SJCRH30 (cell line): ENCODE results near the gene SBDS. TPM values are rescaled to one million over a fixed set of nuclear protein-coding genes. Genes with fewer than 3 reads are reported as not detected.
"Not testable (repeated sequence)": the region's sequence is repeated elsewhere in the genome, so short reads cannot be mapped to it uniquely, and the experiment has no call there.

Experiments
- DNase-seq, 2 experiments: peaks; one replicate each; pipeline ENCODE4 v3.0.0-alpha.2; 2015 to 2020
- H3K27ac ChIP-seq: fragments of 250-450 bp; sonication (Bioruptor Pico); 2 replicates; pipeline ENCODE4 v1.5.1; 2020; ENCODE audit warnings: mild to moderate bottlenecking, moderate library complexity
- H3K27me3 ChIP-seq: fragments of 250-450 bp; sonication (Bioruptor Pico); 2 replicates; pipeline ENCODE4 v1.5.1; 2020; ENCODE audit warnings: mild to moderate bottlenecking, moderate library complexity
- H3K36me3 ChIP-seq: fragments of 250-450 bp; sonication (Bioruptor Pico); 2 replicates; pipeline ENCODE4 v1.5.1; 2020; ENCODE audit warnings: mild to moderate bottlenecking, moderate library complexity
- H3K4me1 ChIP-seq: fragments of 250-450 bp; sonication (Bioruptor Pico); 2 replicates; pipeline ENCODE4 v1.5.1; 2020; ENCODE audit warnings: mild to moderate bottlenecking, moderate library complexity
- H3K4me3 ChIP-seq: fragments of 250-450 bp; sonication (Bioruptor Pico); 2 replicates; pipeline ENCODE4 v1.5.1; 2020; ENCODE audit warnings: mild to moderate bottlenecking, moderate library complexity
- H3K9me3 ChIP-seq: fragments of 250-450 bp; sonication (Bioruptor Pico); replicated peaks from 2 replicates; pipeline ENCODE4 v1.5.1; 2020; ENCODE audit warnings: mild to moderate bottlenecking, moderate library complexity
- total RNA-seq: library from RNA; depleted of rRNA; stranded (reverse); fragments of >200 nt; shearing (Covaris generic); gene quantifications from 2 replicates; pipeline ENCODE4 v1.2.3, GENCODE V29; 2014; rRNA removed

Gene SBDS
- 90.0 and 97.9 TPM in 2 replicates for total RNA-seq

GRCh38 chr7:66995050-66995776, at the start of gene SBDS:
Gene SBDS (minus strand): TSS chr7:66995586. CDS start chr7:66995417, 169 bp downstream.
- Histone ChIP-seq H3K36me3 (peaks cover 17% of the 10 kb centered on the region), H3K4me3 (peak within 1 kb of the TSS; percentile 100), H3K27ac (peak within 1 kb of the TSS; percentile 93)
- not testable (repeated sequence) for H3K9me3 ChIP-seq, H3K4me1 ChIP-seq, H3K27me3 ChIP-seq
- peak; percentile 97 to 99 for DNase-seq

DNA sequence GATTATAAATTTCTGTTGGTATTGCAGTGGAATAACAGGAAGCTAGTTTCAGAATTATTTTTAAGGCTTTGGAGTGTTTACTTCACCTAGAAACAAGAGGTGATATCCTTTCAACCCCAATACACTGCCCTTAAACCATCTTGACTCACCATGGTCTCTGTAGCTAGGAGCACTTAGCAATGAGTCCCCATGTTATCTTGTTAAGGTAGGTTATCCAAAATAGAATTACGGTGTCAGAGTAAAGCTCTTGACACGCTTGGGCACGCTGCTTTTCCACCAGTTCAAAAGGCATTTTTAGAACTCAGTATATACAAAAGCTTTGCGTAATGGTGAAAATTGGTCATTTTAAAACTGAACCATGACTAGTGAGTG, 48.2 kb upstream of the SBDS start:
- 0 out of 2 replicates have a peak overlapping the region, but pooled peaks have one; percentile 17 for H3K27ac ChIP-seq
- H3K27me3 ChIP-seq, H3K4me3 ChIP-seq, H3K9me3 ChIP-seq, H3K4me1 ChIP-seq, H3K36me3 ChIP-seq: not testable (repeated sequence)
- peak in 1 of 2 experiments; percentile 14 for DNase-seq

GRCh38 chr7:67042781-67043558, 47.6 kb upstream of the SBDS start:
- peak overlapping the region; percentile 26; the same call in 1 of the 2 replicates for H3K27ac ChIP-seq
- not testable (repeated sequence) for H3K27me3 ChIP-seq, H3K4me3 ChIP-seq, H3K4me1 ChIP-seq, H3K36me3 ChIP-seq, H3K9me3 ChIP-seq
- peak; percentile 86 to 91 for DNase-seq

DNA sequence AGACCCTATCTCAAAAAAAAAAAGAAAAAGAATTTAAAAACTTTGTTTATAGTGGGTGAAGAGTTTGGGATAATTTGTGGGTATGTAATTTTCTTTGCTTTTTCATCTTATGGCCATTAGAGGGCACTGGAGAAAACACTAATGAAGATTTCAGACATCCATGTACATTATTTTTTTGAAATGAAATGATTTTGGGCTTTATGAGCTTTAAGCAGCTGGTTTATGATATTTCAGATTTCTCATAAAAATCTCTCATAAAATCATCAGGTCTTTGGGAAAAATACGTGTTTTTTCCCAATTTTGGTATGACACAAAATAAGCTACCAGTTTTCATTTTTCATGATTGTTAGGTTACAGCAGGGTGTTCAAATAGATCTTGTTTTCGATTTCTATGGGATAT, 45.4 kb upstream of the SBDS start:
- not testable (repeated sequence) for H3K4me3 ChIP-seq, DNase-seq, H3K27ac ChIP-seq, H3K27me3 ChIP-seq, H3K36me3 ChIP-seq, H3K9me3 ChIP-seq
- H3K4me1 ChIP-seq: peaks cover 14% of the 10 kb centered on the region

DNA sequence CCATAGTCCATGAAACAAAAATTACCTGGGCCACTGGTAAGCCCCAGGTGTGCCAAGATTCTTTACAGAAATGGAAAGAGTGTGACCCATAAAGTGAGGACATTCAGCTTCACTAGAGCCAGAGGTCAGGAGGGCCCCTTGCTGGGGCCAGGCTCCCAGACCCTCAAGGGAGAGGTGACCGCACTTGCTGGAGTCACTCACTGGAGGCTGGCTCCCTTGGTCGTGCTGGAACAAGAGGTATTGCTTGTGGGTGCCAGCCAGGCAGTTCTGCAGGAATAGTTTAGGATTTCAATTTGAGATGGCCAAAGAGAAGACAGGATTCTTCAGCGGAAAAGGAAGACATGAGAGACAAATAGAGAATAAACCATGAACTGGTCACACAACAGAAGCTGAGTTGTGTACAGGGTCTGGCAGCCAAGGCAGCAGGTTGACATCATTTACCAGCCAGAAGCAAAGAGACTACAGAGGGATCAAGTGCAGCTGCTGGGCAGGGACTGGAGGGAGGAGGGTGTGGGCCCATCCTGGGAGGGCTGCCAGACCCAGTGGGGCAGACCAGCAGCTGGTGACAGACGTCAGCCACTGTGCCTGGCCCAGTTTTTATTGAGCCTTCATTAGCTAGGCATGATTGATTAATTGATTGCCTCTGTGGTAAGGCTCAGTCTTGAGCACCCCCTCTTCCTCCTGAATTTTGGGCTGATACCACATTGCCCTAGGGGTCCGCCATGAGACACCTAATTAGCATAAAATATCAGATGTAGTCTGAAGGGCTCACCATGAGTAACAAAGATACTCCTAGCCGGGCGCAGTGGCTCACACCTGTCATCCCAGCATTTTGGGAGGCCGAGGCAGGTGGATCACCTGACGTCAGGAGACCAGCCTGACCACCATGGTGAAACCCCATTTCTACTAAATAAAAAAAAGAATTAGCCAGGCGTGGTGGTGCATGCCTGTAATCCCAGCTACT, 41.3 kb upstream of the SBDS start:
- not testable (repeated sequence) for H3K9me3 ChIP-seq, H3K27me3 ChIP-seq, H3K36me3 ChIP-seq, H3K4me1 ChIP-seq
- peak; percentile 85 to 91 for DNase-seq
- H3K27ac ChIP-seq: peak overlapping the region; percentile 85
- H3K4me3 ChIP-seq: peak overlapping the region; percentile 12

- Histone ChIP-seq H3K9me3 (peaks cover 12% of the 10 kb centered on the region; the same call in 1 of the 2 replicates), H3K4me3 (no peak overlapping the region), H3K27ac (no peak overlapping the region), H3K4me1 (peaks cover 4% of the 10 kb centered on the region), H3K27me3 (no peaks in the 10 kb centered on the region), H3K36me3 (peaks cover 15% of the 10 kb centered on the region)
- DNase-seq: no peak
These were observed 37.9 kb upstream of the SBDS start for GRCh38 chr7:67033251-67033650.

GRCh38 chr7:67031685-67032084, 36.3 kb upstream of the SBDS start:
- Histone ChIP-seq H3K36me3 (peaks cover 15% of the 10 kb centered on the region), H3K9me3 (peaks cover 12% of the 10 kb centered on the region; the same call in 1 of the 2 replicates)
- DNase-seq, H3K27me3 ChIP-seq, H3K4me1 ChIP-seq, H3K4me3 ChIP-seq, H3K27ac ChIP-seq: not testable (repeated sequence)

GRCh38 chr7:67025459-67025858, 30.1 kb upstream of the SBDS start:
- H3K27me3 ChIP-seq, H3K4me1 ChIP-seq, H3K4me3 ChIP-seq, H3K27ac ChIP-seq: not testable (repeated sequence)
- 0 out of 2 replicates have a peak, but pooled peaks cover 10% of the 10 kb centered on the region for H3K9me3 ChIP-seq
- DNase-seq: peak in 1 of 2 experiments; percentile 45
- peaks cover 18% of the 10 kb centered on the region for H3K36me3 ChIP-seq

- Histone ChIP-seq H3K4me1 (peaks cover 2% of the 10 kb centered on the region; the same call in 1 of the 2 replicates), H3K27me3 (no peaks in the 10 kb centered on the region), H3K27ac (no peak overlapping the region), H3K9me3 (no peaks in the 10 kb centered on the region), H3K36me3 (peaks cover 15% of the 10 kb centered on the region), H3K4me3 (no peak overlapping the region)
- DNase-seq: no peak
These were observed 27.1 kb upstream of the SBDS start for GRCh38 chr7:67022511-67022910.

- Histone ChIP-seq H3K36me3 (peaks cover 17% of the 10 kb centered on the region), H3K4me1 (peaks cover 2% of the 10 kb centered on the region; the same call in 1 of the 2 replicates)
These were observed 25.9 kb upstream of the SBDS start for GRCh38 chr7:67021260-67021659.

DNA sequence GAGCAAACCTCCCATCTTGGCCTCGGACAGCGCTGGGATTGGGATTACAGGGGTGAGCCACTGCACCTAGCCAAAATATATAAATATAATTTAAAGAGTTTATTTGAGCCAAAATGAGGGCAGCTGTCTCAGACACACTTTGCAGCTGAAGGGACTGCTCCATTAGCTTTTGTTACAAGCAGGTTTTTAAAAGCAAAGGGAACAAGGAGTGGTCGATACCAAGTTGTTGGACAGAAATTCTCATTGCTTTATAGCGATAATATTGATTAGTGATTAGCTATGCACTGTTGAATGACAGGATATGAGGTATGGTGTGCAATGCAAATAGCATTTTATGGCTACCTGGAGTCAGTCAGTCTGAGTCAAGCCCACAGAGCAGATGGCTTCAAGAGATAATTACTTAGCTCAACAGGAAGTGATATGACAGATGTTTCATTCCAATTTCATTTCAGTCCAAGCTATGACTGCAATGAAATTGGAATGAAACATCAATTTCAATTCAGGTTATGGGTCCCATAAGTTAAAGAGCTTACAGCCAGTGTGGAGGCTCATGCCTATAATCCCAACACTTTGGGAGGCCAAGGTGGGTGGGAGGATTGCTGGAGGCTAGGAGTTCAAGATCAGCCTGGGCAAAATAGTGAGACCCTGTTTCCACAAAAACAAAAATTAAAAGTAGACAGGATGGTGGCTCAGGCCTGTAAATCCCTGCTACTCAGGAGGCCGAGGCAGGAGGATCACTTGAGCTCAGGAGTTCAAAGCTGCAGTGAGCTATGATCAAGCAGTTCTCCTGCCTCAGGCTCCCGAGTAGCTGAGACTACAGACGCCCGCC, 24.4 kb upstream of the SBDS start:
- Histone ChIP-seq H3K36me3 (peaks cover 20% of the 10 kb centered on the region), H3K4me3 (no peak overlapping the region), H3K27ac (no peak overlapping the region), H3K4me1 (peaks cover 2% of the 10 kb centered on the region; the same call in 1 of the 2 replicates), H3K9me3 (no peaks in the 10 kb centered on the region), H3K27me3 (no peaks in the 10 kb centered on the region)
- DNase-seq: no peak

More at GRCh38 chr7:67021260-67021659, 25.9 kb upstream of the SBDS start:
- Histone ChIP-seq H3K27me3 (no peaks in the 10 kb centered on the region), H3K4me3 (no peak overlapping the region), H3K27ac (no peak overlapping the region), H3K9me3 (no peaks in the 10 kb centered on the region)
- no peak for DNase-seq

- Histone ChIP-seq H3K27me3 (no peaks in the 10 kb centered on the region), H3K27ac (no peak overlapping the region), H3K4me1 (peaks cover 2% of the 10 kb centered on the region; the same call in 1 of the 2 replicates), H3K36me3 (peaks cover 18% of the 10 kb centered on the region), H3K4me3 (no peak overlapping the region), H3K9me3 (no peaks in the 10 kb centered on the region)
- DNase-seq: no peak
These were observed 23.6 kb upstream of the SBDS start for GRCh38 chr7:67018940-67019339.

GRCh38 chr7:67017971-67018370, 22.6 kb upstream of the SBDS start:
- not testable (repeated sequence) for H3K27ac ChIP-seq, DNase-seq, H3K4me1 ChIP-seq, H3K9me3 ChIP-seq, H3K27me3 ChIP-seq, H3K4me3 ChIP-seq
- H3K36me3 ChIP-seq: peaks cover 19% of the 10 kb centered on the region
